Fibroblast of pulmonary artery (primary cell): ENCODE results near the gene FAM184B.

Experiments used
- DNase-seq: peaks from one replicate; pipeline ENCODE4 v3.0.0-alpha.2; 2010; ENCODE audit warnings: low read depth
- H3K4me3 ChIP-seq: replicated peaks from 2 replicates; pipeline ENCODE4 v1.5.1; 2011; ENCODE audit warnings: low read depth, mild to moderate bottlenecking, control low read depth, low read length, moderate library complexity
- TF ChIP-seq, protein P1 (sequence below): IDR thresholded peaks from 2 replicates; pipeline ENCODE4 v1.5.1; 2011; ENCODE audit warnings: mild to moderate bottlenecking, control low read depth, low read length, inconsistent platforms; ENCODE audit errors: missing control alignments

FAM184B gene

DNA sequence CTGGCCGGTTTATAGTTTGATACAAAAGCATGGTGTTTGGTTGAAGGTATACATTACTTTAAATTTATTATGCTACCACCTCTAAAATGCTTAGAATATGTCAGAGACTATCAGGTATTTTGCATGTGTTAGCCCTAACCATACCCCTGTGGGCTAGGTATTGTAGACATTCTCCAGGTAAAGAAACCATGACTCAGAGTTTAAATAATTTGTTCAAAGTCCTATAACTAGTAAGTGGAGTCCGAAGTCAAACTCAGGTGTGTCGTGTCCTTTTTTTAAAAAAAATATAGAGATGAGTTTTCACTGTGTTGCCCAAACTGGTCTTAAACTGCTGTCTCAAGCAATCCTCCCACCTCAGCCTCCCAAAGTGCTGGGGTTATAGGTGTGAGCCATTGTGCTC, 192.1 kb downstream of the FAM184B start:
- TF ChIP-seq, protein P1, sequence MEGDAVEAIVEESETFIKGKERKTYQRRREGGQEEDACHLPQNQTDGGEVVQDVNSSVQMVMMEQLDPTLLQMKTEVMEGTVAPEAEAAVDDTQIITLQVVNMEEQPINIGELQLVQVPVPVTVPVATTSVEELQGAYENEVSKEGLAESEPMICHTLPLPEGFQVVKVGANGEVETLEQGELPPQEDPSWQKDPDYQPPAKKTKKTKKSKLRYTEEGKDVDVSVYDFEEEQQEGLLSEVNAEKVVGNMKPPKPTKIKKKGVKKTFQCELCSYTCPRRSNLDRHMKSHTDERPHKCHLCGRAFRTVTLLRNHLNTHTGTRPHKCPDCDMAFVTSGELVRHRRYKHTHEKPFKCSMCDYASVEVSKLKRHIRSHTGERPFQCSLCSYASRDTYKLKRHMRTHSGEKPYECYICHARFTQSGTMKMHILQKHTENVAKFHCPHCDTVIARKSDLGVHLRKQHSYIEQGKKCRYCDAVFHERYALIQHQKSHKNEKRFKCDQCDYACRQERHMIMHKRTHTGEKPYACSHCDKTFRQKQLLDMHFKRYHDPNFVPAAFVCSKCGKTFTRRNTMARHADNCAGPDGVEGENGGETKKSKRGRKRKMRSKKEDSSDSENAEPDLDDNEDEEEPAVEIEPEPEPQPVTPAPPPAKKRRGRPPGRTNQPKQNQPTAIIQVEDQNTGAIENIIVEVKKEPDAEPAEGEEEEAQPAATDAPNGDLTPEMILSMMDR: no peak
- H3K4me3 ChIP-seq: no peak overlapping the region
- DNase-seq: no peak

DNA sequence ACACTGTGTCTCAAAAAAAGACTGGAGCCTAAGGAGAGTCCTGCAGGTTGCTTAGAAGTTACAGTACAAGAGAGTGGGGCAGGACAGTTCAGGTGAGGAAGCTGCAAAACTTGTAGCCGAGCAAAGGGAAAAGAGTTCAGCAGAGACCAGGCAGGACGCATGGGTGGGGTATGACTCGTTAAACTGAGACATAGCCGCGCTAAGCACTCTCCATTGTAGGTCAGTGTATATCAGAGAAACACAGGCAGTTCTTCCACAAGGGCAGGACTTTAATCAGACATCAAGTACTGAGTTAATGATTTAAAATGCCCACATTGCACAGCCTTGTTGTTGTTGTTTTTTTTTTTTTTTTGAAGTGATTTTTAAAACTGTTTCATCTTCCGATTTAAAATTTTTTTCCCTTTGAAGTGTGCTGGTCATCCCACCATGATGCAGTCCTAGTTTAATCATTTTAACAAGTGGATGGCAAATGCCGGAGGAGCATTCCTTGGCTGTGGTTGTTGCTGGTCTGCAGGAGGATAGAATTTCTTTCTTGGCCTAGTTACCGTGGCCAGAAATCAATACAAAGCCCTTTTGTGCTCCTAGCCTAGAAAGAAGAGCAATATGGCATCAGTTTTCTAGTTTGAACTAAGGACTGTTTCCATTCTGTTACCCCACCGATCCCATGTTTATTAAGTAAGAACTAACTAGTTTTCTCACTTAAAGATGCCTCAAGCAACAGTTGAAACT, 194.2 kb downstream of the FAM184B start:
- H3K4me3 ChIP-seq: no peak overlapping the region
- DNase-seq: no peak
- TF ChIP-seq, protein P1: no peak

DNA sequence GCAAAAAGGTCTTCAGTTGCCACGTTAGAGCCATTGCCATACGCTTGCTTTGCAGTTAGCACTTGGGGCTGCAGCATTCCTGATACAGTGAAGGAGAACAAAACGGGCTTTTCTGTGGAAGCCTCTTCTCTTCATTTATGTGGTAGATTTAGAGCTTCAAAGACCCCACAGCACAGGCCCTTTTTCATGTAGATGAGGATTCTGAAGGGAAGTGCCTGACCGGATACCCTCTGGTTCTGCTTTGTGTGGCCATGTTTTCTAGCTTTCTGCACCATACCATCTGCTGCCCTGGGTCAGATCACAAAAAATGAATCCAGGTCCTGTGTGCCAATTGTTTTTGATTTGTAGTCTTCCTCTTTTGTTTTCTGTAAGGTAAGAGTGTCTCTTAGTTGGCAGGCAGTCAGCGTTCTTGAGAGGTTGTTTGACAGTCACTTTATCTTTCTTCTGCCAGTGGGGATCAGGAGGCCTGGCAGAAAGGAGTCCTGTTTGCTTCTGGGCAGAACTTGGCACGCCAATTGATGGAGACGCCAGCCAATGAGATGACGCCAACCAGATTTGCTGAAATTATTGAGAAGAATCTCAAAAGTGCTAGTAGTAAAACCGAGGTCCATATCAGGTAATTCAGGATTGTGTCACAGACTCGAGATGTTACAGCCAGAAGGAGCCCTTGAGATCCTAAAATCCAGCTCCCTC, 196.8 kb downstream of the FAM184B start:
- no peak overlapping the region for H3K4me3 ChIP-seq
- TF ChIP-seq, protein P1: no peak

DNA sequence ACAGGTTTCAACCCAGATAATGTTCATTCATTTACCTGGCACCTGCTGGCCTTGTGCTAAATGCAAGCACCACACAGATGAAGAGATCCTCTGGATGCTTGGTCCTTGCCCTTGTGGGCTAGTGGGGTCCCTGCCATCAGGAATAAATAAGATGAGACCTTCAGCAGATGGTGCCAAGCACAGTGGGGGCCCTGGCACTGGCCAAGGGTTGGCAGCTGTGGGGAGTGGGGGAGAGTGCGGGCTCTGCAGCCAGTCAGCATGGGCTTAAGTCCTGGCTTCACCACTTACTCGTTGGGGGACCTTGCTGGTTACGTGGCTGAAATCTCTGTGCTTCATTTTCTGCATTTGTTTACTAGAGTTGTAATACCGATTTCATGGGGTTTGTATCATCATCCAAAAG, 197.5 kb downstream of the FAM184B start:
- no peak for DNase-seq
- TF ChIP-seq, protein P1: no peak

More for the DNA sequence above, 196.8 kb downstream of the FAM184B start:
- no peak for DNase-seq

DNA sequence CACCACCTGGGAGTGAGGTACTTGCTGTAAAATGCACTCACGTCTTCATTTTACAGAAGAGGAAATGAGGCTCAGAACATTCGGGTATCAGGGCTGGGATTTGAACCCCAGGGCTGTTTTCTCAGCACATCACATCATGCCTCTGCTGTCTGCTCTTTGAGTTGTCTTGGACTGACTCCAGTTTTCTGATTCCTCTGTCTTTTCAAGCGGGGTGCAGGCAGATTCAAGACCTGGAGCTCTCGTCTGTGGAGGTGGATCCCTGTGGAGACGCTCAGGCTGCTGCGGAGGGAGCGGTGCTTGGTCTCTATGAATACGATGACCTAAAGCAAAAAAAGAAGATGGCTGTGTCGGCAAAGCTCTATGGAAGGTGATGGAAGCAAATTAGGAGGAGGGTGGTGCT, 198.1 kb downstream of the FAM184B start:
- no peak overlapping the region for H3K4me3 ChIP-seq
- no peak for DNase-seq
- TF ChIP-seq, protein P1: no peak

More for the DNA sequence above, 197.5 kb downstream of the FAM184B start:
- no peak overlapping the region for H3K4me3 ChIP-seq

DNA sequence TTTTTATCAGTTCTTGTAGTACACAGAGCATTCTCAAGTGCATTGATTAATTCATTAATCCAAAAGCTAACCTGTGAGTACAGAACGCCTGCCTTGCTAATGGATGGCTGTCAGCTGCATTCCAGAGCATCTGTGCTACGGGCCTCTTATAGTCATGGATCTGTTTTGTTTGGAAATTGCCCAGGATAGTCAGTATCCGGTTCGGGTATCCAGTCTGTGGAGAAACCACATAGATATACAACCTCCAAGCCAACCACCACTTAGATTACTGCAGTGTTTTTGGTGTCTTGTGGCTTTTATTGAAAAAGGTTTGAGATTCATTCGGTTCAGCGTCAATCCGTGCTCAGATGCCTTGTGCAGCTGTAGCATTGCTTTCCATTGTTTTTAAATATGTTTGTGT, 200.5 kb downstream of the FAM184B start:
- peak; percentile 44 for DNase-seq
- H3K4me3 ChIP-seq: no peak overlapping the region
- TF ChIP-seq, protein P1: no peak
